NOMO-1 (cell line): Measurements from ENCODE around the gene PTPRM.

ENCODE experiments used
- DNase-seq, 2 experiments: peaks; one replicate each; lab custom pipeline; 2025; ENCODE audit not compliant: unreplicated experiment in 2 of 2; lab: John Stamatoyannopoulos, UW

Gene PTPRM

DNA sequence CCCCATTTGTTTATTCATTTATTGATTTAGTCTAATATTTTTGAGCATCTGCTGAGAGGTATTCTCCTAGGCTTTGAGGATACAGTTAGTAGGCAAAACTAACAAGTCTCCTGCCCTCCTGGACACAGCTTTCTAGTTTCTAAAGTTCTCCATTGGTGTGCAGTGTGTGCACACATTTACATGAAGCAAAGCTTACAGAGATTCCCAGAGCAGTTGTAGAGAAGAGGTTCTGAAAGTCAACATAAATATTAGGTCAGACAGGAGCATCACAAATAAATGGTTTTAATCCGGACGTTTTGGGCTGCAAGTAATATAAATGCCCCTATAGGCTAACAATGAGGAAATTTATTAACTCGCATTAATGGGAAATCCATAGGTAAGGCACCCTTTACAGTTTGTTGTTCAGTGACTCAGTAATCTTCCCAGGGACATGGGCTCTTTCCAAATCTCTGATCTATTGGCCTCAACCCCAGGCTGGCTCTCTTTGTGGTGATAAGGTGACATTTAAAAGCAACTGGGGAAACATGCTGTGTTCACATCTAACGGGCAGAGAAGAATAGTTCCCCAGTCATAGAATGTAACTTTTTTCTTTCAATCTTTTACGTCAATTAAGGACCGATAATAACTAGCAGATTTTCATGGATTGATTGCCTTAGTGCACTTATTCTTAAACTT, 407.2 kb downstream of the PTPRM start:
- DNase-seq, result no peak

DNA sequence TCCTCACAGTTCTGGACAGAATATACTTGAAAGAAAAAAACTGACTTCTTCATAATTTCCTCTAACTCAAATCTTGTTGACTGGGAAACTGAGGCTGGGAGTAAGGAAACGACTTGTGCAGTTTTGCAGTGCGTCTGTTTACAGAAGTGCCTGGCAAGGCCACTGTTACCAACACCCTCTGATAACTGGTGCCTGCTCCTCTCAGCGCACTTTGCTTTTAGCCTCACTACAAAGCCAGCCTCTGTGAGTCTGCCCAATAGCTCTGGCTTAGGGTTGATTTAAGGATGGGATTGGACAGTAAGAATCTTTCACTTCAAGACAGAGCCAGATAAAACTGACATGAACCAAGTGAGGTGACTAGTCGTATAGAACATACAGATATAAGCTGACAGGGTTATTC, 410.8 kb downstream of the PTPRM start:
- no peak for DNase-seq

DNA sequence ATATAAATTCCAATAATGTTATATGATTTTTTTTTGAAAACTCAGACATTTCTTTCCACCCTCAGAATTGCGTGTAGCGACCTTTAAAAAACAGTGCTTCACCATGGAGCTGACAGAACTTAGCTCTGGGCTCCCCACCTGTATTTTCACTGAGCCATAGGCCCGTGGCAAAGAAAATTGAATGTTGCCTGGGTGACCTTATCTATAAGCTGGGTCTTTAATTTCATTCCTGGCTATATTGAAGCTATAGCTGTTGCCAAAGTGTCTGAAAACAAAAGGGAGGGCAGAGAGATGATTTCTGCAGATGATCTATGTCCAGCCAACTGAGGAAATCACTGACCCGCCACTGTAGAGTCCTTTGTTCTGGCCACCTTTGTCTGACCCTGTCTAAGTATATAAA, 411.7 kb downstream of the PTPRM start:
- DNase-seq, result no peak

DNA sequence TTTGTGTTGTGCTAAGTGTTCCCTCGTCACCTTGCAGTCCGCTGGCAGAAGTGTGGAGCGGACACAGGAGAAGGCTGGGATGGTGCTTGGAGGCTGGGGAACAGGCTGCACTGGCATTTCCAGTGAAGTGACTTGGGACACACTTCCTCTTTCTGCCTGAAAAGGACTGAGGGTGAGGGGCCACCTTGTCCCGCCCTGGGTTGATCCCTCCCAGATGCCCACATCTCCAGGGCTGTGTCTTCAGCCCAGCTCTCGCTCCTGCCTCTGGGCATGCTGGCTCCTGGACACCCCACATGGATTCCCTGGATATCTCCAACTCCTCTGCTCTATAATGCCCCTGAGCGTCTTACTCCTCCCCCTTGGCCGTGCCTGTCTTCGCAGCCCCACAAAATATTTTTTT, 412.6 kb downstream of the PTPRM start:
- DNase-seq, result no peak

DNA sequence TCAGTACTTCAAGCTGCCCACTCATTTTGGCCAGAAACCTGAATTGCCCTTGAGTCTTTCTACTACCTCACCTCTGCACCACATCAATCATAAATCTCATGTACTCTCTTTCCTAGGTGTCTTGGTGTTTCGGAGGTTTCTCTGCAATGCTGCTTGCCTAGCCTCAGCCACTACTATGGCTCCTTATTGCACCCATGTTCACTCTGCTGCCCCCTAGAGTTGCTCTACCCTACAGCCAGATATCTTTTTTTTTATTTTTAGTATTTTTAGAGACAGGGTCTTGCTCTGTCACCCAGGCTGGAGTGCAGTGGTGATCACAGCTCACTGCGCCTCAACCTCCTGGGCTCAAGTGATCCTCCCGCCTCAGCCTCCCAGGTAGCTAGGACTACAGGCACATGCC, 413.0 kb downstream of the PTPRM start:
- DNase-seq, result no peak

DNA sequence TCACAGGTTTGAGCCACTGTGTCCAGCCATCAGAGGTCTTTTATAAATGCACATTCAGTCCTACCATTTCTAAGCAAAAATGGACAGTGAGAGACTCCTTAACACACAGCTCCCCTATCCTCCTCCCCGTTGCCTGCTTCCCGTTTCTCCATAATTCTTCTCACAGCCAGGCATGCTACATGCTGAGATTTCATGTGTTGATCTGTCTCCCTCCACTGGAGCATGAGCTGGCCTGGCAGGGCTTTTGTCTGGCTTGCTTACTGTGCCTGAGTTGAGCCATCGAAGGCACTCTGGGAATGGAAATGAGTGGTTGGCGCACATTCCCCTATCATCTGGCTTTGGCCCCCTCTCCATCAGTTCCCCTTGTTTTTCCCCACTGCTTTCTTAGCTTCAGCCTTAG, 413.5 kb downstream of the PTPRM start:
- DNase-seq, result no peak

DNA sequence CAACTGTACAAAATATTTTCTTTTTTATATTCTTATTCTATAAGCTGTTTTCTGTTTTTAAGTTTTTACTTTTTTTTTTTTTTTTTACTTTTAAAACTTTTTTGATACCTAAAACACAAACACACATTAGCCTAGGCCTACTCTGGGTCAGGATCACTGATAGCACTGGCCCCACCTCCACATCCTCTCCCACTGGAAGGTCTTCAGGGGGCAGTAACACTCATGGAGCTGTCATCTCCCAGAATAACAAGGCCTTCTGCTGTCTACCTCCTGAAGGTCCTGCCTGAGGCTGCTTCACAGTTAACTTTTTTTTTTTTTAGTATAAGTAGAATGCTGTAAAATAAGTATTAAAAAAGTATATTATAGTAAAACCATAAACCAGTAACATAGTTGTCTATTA, 415.1 kb downstream of the PTPRM start:
- no peak for DNase-seq

DNA sequence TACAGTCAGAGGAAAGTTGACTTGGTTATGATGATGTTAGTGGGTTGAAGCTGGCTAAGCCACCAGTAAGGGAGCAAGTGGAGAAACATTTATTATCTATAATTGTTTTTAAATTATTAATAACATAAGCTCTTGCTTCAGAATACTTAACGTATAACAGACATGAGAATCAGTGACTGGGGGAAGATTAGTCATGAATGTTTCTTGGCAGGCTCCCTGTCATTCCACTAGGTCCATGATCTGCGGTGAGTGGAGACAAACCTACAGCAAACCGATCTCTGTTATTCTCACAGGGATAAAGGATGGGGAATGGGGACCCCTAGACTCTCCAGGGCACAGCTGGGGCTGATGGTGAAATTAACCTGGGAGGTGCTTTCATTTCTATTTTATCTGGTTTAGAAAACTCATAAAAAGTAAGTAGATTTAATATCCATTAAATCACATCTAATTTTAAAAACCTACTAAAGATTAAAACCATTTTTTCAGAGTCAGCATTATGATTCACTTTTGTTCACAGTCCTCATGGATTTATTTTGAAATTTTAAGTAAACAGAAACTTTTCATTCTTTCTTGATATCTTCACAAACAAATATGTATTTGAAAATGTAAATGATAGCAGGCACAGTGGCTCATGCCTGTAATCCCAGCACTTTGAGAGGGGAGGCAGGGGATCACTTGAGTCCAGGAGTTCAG, 420.3 kb downstream of the PTPRM start:
- no peak for DNase-seq

DNA sequence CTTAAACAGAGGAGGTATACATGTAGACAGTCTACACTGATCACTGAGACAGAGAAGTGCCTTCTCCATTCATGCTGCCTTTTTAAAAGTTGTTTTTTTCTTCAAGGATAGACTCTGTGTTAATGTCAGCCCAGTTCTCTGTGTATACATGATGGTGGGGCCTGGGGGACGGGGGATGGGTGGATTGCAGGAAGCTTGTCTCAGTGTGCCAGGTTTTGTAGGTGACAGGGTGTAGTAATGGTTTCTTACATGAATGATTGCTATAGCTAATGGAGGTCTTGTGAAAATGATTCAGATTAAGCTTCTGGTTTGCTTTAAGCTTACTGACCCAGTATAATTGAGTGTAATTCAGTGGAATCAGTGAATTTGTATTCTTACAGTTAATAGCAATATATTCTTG, 423.6 kb downstream of the PTPRM start:
- no peak for DNase-seq

DNA sequence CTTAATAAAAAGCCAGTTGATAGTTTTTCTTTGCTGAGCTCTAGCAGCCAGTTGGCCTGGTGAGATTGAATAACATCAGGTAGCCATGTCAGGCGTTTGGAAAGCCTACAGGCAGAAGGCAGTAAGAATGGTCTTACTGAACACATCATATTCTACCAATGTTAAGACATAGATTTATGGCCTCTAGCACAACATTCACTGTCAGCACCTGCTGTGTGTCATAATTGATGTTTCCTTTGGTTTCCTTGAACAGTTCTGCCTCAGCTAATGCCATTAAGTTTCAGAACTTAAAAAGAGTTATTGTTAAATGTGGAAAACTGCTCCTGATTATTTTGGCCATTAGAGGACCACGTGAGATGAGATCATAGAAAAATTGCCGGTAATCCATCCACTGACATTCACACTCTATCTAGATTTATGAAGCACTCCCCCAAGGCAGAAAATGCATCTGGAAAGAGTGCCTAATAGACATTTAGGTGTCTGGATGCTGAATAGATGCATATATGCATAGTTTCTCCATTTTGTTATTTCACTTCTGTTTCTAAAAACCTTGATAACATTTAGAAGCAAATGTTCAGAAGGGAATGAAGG, 434.7 kb downstream of the PTPRM start:
- DNase-seq, result no peak

DNA sequence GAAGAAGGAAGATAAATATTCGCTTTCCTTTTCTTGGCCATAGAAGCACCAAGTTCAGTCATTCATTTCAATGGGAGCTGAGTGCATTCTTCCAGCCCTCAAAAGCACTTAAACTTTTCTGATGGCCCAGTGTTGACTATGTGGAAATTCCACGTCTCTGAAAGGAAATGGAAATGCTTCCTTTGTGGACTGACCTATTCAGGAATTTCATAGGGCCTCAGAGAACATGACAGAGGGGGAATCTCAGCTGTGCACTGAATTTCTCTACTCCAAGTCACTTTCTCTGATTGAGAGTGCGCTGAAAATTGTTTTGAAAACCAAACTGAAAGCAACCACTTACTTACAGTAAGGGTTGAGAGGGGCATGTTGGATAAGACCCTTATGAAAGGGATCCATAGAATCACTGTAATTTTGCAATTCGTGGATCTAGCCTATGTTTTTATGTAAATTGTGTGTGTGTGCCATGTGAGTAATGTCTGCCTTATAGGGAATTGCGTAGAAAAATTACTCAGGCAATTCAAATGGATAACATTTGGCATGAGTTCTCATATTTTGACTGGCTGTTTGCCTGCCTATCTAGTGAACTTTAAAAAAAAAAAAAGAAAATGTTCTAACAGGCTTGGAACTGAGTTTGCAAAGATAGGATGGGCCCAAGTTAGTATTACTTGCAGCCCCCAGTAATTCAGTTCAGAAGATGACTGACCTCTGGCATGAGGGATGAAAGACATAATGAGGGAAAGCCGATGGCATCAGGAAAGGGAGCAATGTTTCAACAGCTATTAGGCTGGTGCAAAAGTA, 437.0 kb downstream of the PTPRM start:
- DNase-seq, result no peak

DNA sequence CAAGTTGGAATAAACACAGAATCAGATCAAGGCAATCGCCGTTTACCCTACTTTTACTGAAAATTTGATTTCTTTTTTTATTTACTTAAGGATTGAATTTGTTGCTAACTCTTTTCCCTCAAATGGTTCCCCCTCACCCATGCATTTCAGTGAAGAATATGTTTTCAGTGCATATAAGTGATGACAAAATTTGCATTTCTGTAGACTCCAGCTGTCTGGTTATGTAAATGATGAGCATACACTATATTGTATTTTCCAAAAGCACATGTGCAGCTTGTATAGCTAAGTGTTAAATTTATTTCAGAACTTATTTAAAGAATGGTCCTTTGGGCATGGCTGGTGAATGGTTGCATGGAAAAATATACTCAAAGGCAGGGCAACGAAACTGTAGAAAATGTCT, 437.7 kb downstream of the PTPRM start:
- DNase-seq, result no peak

DNA sequence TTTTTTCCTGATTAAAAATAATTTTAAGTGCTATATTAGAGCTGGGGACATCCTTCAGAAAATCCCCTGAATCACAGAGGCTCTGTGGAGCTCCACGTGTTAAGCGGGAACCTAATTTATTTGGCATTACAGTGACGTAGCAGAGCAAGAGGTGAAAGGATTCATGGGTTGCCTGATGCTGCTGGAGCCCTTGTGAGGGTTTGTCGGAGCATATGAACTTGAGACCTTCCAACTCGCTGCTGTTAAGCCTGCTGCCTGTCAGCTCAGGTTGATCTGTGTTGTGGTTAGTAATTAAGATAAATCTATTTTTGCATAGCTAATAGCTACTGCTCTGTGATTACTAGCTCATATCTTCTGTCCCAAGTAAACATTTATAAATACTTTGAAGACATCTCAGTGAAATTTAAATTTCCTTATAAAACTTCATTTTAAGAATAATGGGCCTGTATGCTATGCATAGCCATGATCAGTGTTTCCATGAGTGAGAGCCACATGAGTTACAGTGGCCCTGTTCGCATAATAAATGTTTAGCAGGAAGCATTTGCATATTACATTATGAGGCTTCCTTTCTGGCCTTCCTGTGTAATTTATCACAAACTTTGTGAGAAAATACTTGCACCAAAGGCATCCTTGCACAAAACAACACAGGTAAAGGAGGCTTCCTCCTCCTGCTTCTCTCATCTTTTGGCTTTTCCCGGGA, 438.9 kb downstream of the PTPRM start:
- DNase-seq, result no peak

DNA sequence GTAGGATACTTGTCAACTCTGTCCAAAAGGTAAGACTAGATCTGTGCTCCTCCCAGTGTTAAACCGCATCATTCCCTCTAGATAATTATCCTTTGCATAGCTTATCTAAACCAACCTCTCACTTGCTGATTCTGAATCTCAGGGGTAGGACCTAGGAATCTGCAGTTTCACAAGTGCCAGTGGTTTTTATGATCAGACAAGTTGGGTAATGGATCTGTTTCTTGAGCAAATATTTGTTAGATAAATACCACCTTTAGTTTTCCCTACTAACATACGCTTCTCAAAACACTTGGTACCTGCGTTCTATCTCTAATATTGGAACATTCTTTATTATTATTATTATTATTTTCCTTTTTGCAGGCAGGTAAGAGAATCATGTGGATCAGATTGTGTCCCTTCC, 439.9 kb downstream of the PTPRM start:
- no peak for DNase-seq

DNA sequence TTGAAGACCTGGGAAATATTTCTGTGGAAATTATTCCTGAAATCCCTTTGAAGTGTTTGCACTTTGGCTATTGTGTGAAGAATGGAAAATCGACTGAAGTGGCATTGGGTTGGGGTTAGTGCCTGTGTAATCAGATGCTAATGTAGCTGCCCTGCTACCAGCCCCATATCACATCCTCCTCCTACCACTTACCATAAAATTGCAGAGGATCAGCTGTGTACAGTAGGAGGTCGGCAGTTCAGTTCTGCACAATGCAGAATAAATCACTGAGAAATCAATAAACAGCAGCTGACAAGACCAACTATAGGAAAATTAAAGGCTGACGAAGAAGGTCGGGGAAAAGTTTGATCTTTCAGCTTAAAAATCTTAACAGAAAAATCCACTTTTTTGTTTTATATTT, 440.9 kb downstream of the PTPRM start:
- no peak for DNase-seq

DNA sequence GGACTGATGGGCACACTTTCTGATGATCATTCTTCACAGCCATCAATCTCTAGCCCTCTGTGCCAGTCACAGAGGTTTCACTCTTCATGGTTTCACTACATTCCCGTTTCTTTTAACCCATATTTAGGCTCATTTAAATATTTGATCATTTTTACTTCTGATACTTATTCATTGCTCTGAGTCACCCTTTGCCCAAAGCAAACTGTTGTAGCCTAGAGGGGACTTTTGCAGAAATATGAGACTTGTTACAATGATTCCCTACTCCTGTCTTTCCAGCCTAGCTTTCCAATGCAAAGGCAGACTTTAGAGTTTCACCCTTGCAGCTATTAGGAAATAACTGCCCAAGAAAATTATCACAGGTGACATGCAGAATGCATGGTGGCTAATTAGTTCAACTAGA, 444.2 kb downstream of the PTPRM start:
- DNase-seq, result no peak

DNA sequence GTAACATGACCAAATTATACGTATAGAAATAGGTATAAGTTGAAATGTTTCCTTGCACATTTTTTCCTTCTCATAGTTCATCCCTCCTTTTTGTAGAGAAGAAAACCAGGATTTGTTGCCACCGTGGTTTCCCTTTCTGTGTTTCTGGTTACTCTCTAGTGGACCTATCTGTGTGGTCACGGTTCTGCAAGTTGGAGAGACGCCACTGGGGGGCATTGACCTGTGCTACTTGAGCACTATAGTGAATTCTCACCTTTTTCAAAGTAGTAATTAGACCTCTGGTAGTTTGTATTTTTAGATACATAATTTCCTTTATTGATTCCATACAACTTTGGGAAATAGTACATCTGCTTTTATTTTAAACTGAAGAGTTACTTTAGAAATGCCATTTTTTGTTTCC, 444.8 kb downstream of the PTPRM start:
- no peak for DNase-seq

DNA sequence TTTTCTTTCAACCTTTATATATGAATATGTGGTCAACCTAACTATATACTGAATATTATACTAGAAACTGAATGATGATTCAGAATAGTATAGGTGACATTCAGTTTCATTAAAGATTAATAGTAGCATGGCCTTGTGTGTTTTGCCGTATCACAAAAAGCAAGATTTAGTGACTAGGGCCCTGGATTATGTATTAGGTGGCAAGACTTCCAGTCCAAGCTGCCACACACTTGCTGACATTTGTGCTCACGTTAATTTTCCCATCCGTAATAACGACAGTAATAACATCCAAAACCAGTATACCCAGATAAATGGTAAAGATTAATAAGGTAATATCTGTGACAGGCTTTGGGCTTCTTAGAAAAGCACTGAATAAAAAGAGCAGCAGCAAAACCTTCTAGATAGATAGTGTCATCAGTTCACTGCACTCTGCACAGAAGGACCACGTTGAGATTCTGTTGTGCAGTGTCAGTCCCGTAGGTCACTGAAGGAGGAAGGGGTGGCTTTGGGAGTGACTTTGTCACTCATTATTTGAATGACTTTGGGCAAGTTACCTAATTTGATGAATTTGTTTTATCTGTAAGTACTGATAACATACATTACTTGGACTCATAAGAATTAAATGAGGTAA, 451.7 kb downstream of the PTPRM start:
- no peak for DNase-seq

DNA sequence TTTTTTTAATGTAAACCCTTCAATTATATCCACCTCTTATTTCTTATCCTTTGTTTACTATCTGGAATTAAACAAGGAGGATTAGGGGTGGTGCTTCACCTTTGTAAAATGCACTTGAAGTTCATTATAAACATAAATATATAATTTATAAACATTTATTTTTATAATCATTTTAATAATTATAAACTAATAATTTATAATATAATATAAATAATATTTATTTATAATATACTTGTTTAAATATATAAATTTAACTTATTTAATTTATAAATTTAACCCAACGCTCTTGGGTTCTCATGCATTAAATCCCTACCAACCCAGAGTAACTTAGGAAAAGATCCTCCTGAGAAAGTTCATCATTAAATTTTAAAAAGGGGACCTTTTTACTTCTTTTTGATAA, 452.5 kb downstream of the PTPRM start:
- DNase-seq, result no peak

DNA sequence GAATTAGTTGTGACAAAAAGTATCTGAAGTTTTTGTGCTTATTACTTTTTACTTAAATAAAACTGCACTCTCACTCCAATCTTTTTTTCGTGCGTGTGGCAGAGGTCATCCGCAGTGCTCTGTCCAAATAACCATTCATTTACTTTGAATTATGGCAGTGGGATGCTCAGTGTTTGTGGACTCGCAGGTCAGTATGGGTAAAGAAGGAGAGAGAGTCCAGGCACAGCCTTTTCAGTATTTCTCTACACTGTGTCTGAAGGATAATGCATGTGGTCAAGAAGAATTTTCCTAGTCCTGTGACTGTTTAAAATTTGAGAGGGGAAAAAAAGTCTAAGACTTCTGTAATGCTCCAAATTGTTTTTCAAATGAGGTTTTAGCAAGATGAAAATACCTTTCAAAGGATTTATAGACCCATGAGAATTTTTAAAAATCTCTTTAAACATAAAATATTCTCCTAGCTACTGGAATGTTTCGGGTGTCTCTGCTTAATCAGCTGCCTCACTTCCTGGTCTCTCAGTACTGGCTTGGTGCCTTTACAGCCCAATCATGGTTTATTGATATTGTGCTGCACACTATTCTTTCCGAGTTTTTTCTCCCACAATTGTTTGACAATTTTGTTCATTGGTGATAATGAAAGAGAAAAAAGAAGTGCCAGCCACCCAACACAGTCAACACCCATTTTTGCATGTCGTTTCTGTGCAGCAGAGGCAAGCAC, 453.2 kb downstream of the PTPRM start:
- no peak for DNase-seq
